SH-SY5Y (cell line): ENCODE measurements around the gene MED19.

Experiments used
- GATA2 ChIP-seq: IDR thresholded peaks from 2 replicates; pipeline ENCODE4 v1.6.1; 2011; ENCODE audit warnings: mild to moderate bottlenecking, low read depth, low read length
- GATA3 ChIP-seq: IDR thresholded peaks from 2 replicates; pipeline ENCODE4 v1.6.1; 2011; ENCODE audit warnings: low read depth, mild to moderate bottlenecking, low read length, moderate library complexity

DNA sequence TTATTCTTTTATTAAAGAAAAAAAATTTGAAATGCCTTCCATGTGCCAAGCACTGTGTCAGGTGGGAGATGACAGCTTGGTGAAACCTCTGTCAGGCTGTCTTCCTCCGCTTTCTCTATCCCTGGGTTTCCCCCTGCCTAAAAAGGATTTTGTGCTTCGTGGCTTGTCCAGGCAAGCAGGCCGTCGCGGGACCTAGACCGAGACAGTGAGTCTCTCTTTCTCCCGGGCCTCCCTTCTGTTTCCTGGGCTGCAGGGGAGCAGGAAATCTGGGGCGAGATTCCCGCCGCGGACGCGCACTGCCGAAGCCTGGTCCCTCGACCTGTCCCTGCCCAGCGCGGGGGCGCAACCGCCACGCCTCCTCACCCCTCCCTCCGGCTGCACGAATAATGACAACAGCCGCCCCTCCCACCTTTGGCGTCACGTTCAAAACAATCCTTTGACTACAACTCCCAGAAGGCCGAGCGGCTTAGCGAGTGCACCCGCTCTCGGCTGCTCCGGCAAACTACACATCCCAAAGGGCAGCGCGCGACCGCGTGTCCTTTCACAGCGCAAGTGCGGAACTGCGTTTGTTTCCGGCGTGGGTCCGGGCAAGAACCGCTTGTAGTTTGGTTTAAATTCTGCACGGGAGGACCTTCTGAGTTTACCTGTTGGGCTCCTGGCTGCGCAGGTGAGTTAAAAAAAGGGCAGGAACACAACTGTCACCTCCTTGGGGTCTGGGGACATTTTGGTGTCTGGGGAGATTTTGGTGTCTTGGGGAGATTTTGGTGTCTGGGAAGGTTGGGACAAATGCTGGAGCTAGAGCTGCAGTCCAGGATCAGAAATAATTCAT lies 54.6 kb downstream of the MED19 start, which contains the start of gene CLP1:
- TF ChIP-seq GATA2, result no peak
- no peak for TF ChIP-seq GATA3
